SK-N-SH (cell line): ENCODE measurements around the gene DOCK3. TPM values are rescaled to one million over a fixed set of nuclear protein-coding genes. Genes with fewer than 3 reads are reported as not detected.

ENCODE experiments used
- CTCF ChIA-PET: fragments of 300-600, 350-600 bp; formaldehyde crosslinking; extraction: SDS; loops from one replicate; lab custom pipeline; 2021; lab: Yijun Ruan, JAX
- POLR2A ChIA-PET: fragments of 350-600 bp; sonication (Branson Sonifier 250); formaldehyde crosslinking; extraction: SDS; loops from one replicate; lab custom pipeline; 2020; ENCODE audit warnings: antibody characterized with exemption, inconsistent platforms; lab: Yijun Ruan, JAX
- DNase-seq: peaks from one replicate; pipeline ENCODE4 v3.0.0; 2012
- H2AFZ ChIP-seq: fragments of 200-600 bp; sonication (generic); 2 replicates; pipeline ENCODE4 v1.8.1; 2016; ENCODE audit warnings: antibody characterized with exemption, mild to moderate bottlenecking, low read depth
- H3F3A ChIP-seq: fragments of 200-600 bp; sonication (generic); replicated peaks from 2 replicates; pipeline ENCODE3; 2016; ENCODE audit warnings: antibody characterized with exemption, mild to moderate bottlenecking; ENCODE audit not compliant: insufficient read depth
- H3K27ac ChIP-seq, 2 experiments: fragments of 200-500 bp in 1 of 2; fragments of 200-600 bp in 1 of 2; sonication (Bioruptor generic) in 1 of 2; sonication (generic), shearing (Covaris generic) in 1 of 2; 2 replicates each; pipeline versions ENCODE4 v1.5.1 to v1.6.1; 2014 to 2016; ENCODE audit warnings: low read depth in 2 of 2, inconsistent platforms in 1 of 2, low read length in 1 of 2, mild to moderate bottlenecking in 1 of 2, mixed read lengths in 1 of 2
- H3K27me3 ChIP-seq: fragments of 200-600 bp; sonication (generic), shearing (Covaris generic); 2 replicates; pipeline ENCODE4 v1.6.1; 2016; ENCODE audit warnings: mixed run types; ENCODE audit not compliant: insufficient read depth
- H3K36me3 ChIP-seq, 2 experiments: fragments of 200-500 bp in 1 of 2; fragments of 200-600 bp in 1 of 2; sonication (Bioruptor generic) in 1 of 2; sonication (generic) in 1 of 2; replicated peaks in 1 of 2; 2 replicates each; pipeline versions ENCODE3 to v1.5.1; 2014 to 2016; ENCODE audit warnings: low read length in 1 of 2, mild to moderate bottlenecking in 1 of 2; ENCODE audit not compliant: insufficient read depth in 2 of 2, control insufficient read depth in 1 of 2
- H3K4me1 ChIP-seq, 2 experiments: fragments of 200-500 bp in 1 of 2; fragments of 200-600 bp in 1 of 2; sonication (Bioruptor generic) in 1 of 2; sonication (generic), shearing (Covaris generic) in 1 of 2; 2 replicates each; pipeline versions ENCODE4 v1.5.1 to v1.6.1; 2014 to 2016; ENCODE audit warnings: low read depth in 1 of 2, low read length in 1 of 2, mixed run types in 1 of 2; ENCODE audit not compliant: insufficient read depth in 2 of 2, control insufficient read depth in 1 of 2
- H3K4me2 ChIP-seq: fragments of 200-600 bp; sonication (generic), shearing (Covaris generic); 2 replicates; pipeline ENCODE4 v1.6.1; 2017; ENCODE audit warnings: mixed run types
- H3K4me3 ChIP-seq, 2 experiments: fragments of 200-500 bp in 1 of 2; fragments of 200-600 bp in 1 of 2; sonication (Bioruptor generic) in 1 of 2; sonication (generic), shearing (Covaris generic) in 1 of 2; 2 replicates each; pipeline versions ENCODE4 v1.5.1 to v1.8.1; 2014 to 2016; ENCODE audit warnings: low read depth in 2 of 2, inconsistent platforms in 1 of 2, low read length in 1 of 2, mild to moderate bottlenecking in 1 of 2, mixed read lengths in 1 of 2, moderate library complexity in 1 of 2
- H3K79me2 ChIP-seq: fragments of 200-600 bp; sonication (generic); 2 replicates; pipeline ENCODE4 v1.8.1; 2017; ENCODE audit warnings: mild to moderate bottlenecking; ENCODE audit not compliant: insufficient read depth
- H3K9ac ChIP-seq: fragments of 200-600 bp; sonication (generic); 2 replicates; pipeline ENCODE4 v1.6.1; 2017; ENCODE audit warnings: mixed run types
- H3K9me2 ChIP-seq: fragments of 200-600 bp; sonication (generic); 2 replicates; pipeline ENCODE4 v1.6.1; 2017; ENCODE audit warnings: mixed run types
- H3K9me3 ChIP-seq: fragments of 200-600 bp; sonication (generic); 2 replicates; pipeline ENCODE4 v1.6.1; 2017; ENCODE audit warnings: mixed run types, mild to moderate bottlenecking, moderate library complexity
- H4K20me1 ChIP-seq: fragments of 200-600 bp; sonication (generic); 2 replicates; pipeline ENCODE4 v1.6.1; 2017; ENCODE audit warnings: mild to moderate bottlenecking, mixed run types; ENCODE audit not compliant: insufficient read depth
- CTCF ChIP-seq: fragments of 200-600 bp; sonication (generic); IDR thresholded peaks from 2 replicates; pipeline ENCODE4 v1.6.1; 2017; ENCODE audit warnings: antibody characterized with exemption, mild to moderate bottlenecking, moderate library complexity
- EP300 ChIP-seq, 2 experiments: IDR thresholded peaks; 2 replicates each; pipeline versions ENCODE4 v1.4.0 to v1.6.1; 2012; ENCODE audit warnings: borderline replicate concordance in 1 of 2, low read depth in 1 of 2, low read length in 1 of 2
- EZH2phosphoT487 ChIP-seq: fragments of 200-600 bp; sonication (generic); IDR thresholded peaks from 2 replicates; pipeline ENCODE4 v1.6.1; 2017; ENCODE audit warnings: low read depth, mixed run types, mild to moderate bottlenecking, antibody characterized with exemption, moderate library complexity, borderline replicate concordance
- FOXJ3 ChIP-seq: sonication (generic); formaldehyde crosslinking; IDR thresholded peaks from 2 replicates; pipeline ENCODE4 v1.5.1; 2020; ENCODE audit warnings: mild to moderate bottlenecking, missing genetic modification reagents
- FOXM1 ChIP-seq: IDR thresholded peaks from 2 replicates; pipeline ENCODE4 v1.4.0; 2012; ENCODE audit warnings: low read depth, mild to moderate bottlenecking
- GABPA ChIP-seq: IDR thresholded peaks from 2 replicates; pipeline ENCODE4 v1.4.0; 2012; ENCODE audit warnings: low read depth, mild to moderate bottlenecking
- IRF3 ChIP-seq: fragments of 150-350 bp; IDR thresholded peaks from 2 replicates; pipeline ENCODE4 v1.6.1; 2016; ENCODE audit warnings: mild to moderate bottlenecking, low read depth, low read length
- JUND ChIP-seq: IDR thresholded peaks from 2 replicates; pipeline ENCODE4 v1.4.0; 2012
- MEF2A ChIP-seq: IDR thresholded peaks from 2 replicates; pipeline ENCODE4 v1.4.0; 2012; ENCODE audit warnings: low read depth, borderline replicate concordance
- MXI1 ChIP-seq: IDR thresholded peaks from 2 replicates; pipeline ENCODE4 v1.6.1; 2012; ENCODE audit warnings: mild to moderate bottlenecking, low read depth, low read length, improper control_type of control experiment
- PBX3 ChIP-seq: IDR thresholded peaks from 2 replicates; pipeline ENCODE4; 2012
- RAD21 ChIP-seq: IDR thresholded peaks from 2 replicates; pipeline ENCODE4 v1.6.1; 2012; ENCODE audit warnings: mild to moderate bottlenecking, low read length
- RCOR1 ChIP-seq: fragments of 150-350 bp; IDR thresholded peaks from 2 replicates; pipeline ENCODE4 v1.6.1; 2017; ENCODE audit warnings: antibody characterized with exemption, low read length
- REST ChIP-seq: IDR thresholded peaks from 2 replicates; pipeline ENCODE4 v1.6.1; 2012; ENCODE audit warnings: mild to moderate bottlenecking, low read depth, low read length, moderate library complexity
- SMC3 ChIP-seq: IDR thresholded peaks from 2 replicates; pipeline ENCODE4 v1.6.1; 2012; ENCODE audit warnings: low read depth, low read length, improper control_type of control experiment
- TCF12 ChIP-seq: IDR thresholded peaks from 2 replicates; pipeline ENCODE4 v1.4.0; 2012
- TEAD4 ChIP-seq: IDR thresholded peaks from 2 replicates; pipeline ENCODE4 v1.4.0; 2012; ENCODE audit warnings: mild to moderate bottlenecking, borderline replicate concordance; ENCODE audit not compliant: insufficient read depth
- USF2 ChIP-seq: fragments of 150-350 bp; IDR thresholded peaks from 2 replicates; pipeline ENCODE4 v1.6.1; 2017; ENCODE audit warnings: antibody characterized with exemption, low read length, low read depth, borderline replicate concordance
- YY1 ChIP-seq: IDR thresholded peaks from 2 replicates; pipeline ENCODE4 v1.4.0; 2012; ENCODE audit warnings: low read depth, mild to moderate bottlenecking
- WGBS: methylation state at CpG from one replicate; pipeline ENCODE4 v1.1.6; 2017; ENCODE audit warnings: low lambda C conversion rate; 5-methylcytosine and 5-hydroxymethylcytosine counted together
- polyA plus RNA-seq, 3 experiments: library from polyadenylated mRNA; depleted of rRNA; stranded (reverse); fragments of >200 nt; gene quantifications; 2 replicates each; pipeline ENCODE4 v1.2.3, GENCODE V29; 2012

Gene DOCK3
- polyA plus RNA-seq, 1 of the 3 experiments (the other 2 are of a cell fraction): 0.05 TPM

GRCh38 chr3:51004235-51004634 lies 329.5 kb downstream of the DOCK3 start:
- no peaks in the 10 kb centered on the region for H3K27me3 ChIP-seq
- no peaks in the 10 kb centered on the region for H3K9me3 ChIP-seq
- no peaks in the 10 kb centered on the region for H3K4me1 ChIP-seq
- no peak for TF ChIP-seq EP300 (IDR thresholded peaks at IDR 0.05; ENCODE audit: borderline replicate concordance in 1 of 2, low read depth in 1 of 2, low read length in 1 of 2)
- TF ChIP-seq RCOR1: no peak
- TF ChIP-seq GABPA: no peak
- no peak for TF ChIP-seq EZH2phosphoT487
- no peak for TF ChIP-seq YY1
- no peak for TF ChIP-seq TCF12
- TF ChIP-seq CTCF: no peak
- no peak for TF ChIP-seq RAD21
- no peak for TF ChIP-seq REST
- no peak for TF ChIP-seq USF2
- no peak for TF ChIP-seq FOXJ3
- TF ChIP-seq MEF2A: no peak
- no peak for TF ChIP-seq FOXM1
- TF ChIP-seq SMC3: no peak
- TF ChIP-seq IRF3: no peak
- no peak for TF ChIP-seq MXI1
- TF ChIP-seq TEAD4: no peak
- no peak for TF ChIP-seq JUND
- TF ChIP-seq PBX3: no peak
- ChIA-PET POLR2A (no interaction called here), CTCF (no interaction called here)
- no peak overlapping the region for H3K4me3 ChIP-seq
- no peak overlapping the region for H2AFZ ChIP-seq
- H3K9me2 ChIP-seq: no peaks in the 10 kb centered on the region
- no peaks in the 10 kb centered on the region for H3K79me2 ChIP-seq
- H3K27ac ChIP-seq: no peak overlapping the region
- no peak for DNase-seq
- no peaks in the 10 kb centered on the region for H4K20me1 ChIP-seq
- H3F3A ChIP-seq: no peaks in the 10 kb centered on the region
- no peak overlapping the region for H3K4me2 ChIP-seq
- 0% methylated on average over 2 of the region's 2 CpGs for WGBS
- no peak overlapping the region for H3K9ac ChIP-seq
- H3K36me3 ChIP-seq: no peaks in the 10 kb centered on the region
